GM19238 (cell line): ENCODE measurements around the gene CD3G.
"Not testable (repeated sequence)": the region's sequence is repeated elsewhere in the genome, so short reads cannot be mapped to it uniquely, and the experiment has no call there.

Source experiments
- DNase-seq: peaks from one replicate; pipeline ENCODE4 v3.0.0; 2011; ENCODE audit warnings: low spot score; ENCODE audit not compliant: insufficient read length

CD3G gene

GRCh38 chr11:118375978-118376377 lies 31.8 kb downstream of the CD3G start:
- no peak for DNase-seq

GRCh38 chr11:118379497-118379896 lies 35.4 kb downstream of the CD3G start:
- no peak for DNase-seq

GRCh38 chr11:118380571-118380970 lies 36.4 kb downstream of the CD3G start:
- no peak for DNase-seq

GRCh38 chr11:118382954-118383353 lies 38.8 kb downstream of the CD3G start:
- no peak for DNase-seq

GRCh38 chr11:118383657-118384056 lies 39.5 kb downstream of the CD3G start:
- no peak for DNase-seq

GRCh38 chr11:118396097-118396501 lies 52.0 kb downstream of the CD3G start:
- no peak for DNase-seq

GRCh38 chr11:118397448-118397847 lies 53.3 kb downstream of the CD3G start:
- no peak for DNase-seq

- no peak for DNase-seq
Measured at GRCh38 chr11:118398791-118399559, 54.8 kb downstream of the CD3G start.

GRCh38 chr11:118401151-118401879 lies 57.2 kb downstream of the CD3G start, which contains the start of gene ATP5MG:
Gene ATP5MG (plus strand): TSS chr11:118401606. CDS start chr11:118401666, 60 bp downstream.
- peak; percentile 72 for DNase-seq

GRCh38 chr11:118401880-118402590 lies 57.9 kb downstream of the CD3G start:
- DNase-seq, result no peak

GRCh38 chr11:118402594-118402993 lies 58.5 kb downstream of the CD3G start:
- not testable (repeated sequence) for DNase-seq
